HG02938 (cell line): ENCODE data around the gene GP1BB.

Experiments
- ATAC-seq: cut with Tn5 transposase; IDR thresholded peaks from one replicate; pipeline ENCODE4 v1.9.1; 2021; ENCODE audit warnings: mild to moderate bottlenecking, moderate library complexity; ENCODE audit not compliant: unreplicated experiment

The GP1BB gene

DNA sequence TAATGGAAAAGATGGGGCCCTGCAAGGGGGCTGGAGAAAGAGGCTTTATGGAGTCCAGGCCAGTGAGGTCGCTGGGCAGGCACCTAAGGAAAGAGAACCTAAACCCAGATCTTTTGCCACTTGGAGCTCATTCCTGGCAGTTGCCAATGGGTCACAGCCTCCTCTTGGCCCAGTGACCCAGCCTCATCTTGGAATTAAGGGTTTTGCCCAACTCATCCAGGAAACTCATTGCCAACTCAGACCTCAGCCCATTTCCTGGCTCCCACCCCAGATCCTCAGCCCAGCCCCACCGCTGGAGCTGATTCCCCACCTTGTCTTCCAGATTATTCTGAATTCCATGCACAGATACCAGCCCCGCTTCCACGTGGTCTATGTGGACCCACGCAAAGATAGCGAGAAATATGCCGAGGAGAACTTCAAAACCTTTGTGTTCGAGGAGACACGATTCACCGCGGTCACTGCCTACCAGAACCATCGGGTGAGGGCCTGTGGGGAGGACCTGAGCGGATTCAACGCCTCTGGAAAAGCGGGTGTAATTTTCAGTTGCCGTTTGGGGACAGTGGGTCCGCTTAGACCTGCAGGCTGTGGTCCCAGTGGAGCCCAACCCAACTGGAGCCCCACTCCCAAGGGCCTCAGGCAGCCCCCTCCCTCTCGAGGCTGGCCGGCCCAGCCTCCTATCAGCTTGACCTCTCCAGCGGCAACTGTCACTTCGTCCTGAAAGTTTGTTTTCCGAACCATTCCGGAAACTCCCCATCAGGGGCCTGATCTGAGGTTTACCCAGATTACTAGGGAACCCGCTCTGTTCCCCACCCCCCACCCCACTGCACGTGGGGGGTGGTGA is 41.5 kb downstream of the GP1BB start:
- ATAC-seq: no peak

DNA sequence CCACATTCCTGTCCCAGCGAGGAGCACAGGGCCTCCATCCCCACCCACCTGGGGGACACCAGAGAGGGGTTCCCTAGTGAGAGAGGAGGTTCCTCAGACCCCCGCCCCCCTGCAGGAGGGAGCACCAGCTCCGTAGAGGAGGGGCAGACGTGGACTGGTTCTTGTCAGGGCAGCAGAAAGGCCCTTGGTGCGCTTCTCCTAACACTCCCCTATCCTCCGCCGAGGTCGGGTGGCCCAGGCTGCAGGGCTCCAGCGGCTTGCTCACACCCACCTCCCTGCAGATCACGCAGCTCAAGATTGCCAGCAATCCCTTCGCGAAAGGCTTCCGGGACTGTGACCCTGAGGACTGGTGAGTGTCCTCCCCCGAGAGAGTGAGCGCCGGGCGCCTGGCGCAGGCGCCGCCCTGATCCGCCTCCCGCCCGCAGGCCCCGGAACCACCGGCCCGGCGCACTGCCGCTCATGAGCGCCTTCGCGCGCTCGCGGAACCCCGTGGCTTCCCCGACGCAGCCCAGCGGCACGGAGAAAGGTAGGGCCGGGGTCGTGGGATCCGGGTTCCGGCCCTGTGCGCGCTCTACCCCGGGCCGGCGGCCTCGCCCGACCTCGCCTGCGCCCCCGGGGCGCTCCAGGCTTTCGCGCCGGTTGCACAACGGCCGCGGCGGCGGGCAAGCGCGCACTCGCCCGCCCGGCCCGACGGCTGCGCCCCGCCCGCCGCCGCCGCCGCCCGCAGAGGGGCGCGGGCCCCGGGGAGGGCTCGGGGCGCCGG is 42.3 kb downstream of the GP1BB start:
- ATAC-seq: no peak

DNA sequence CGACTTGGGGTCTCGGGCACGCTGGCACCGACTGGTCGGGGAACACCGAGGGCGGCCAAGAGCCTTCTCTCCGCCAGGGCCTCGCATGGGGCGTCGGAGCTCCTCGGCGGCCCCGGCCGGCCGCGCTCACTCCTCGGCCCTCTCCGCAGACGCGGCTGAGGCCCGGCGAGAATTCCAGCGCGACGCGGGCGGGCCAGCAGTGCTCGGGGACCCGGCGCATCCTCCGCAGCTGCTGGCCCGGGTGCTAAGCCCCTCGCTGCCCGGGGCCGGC is 42.8 kb downstream of the GP1BB start:
- no peak for ATAC-seq

DNA sequence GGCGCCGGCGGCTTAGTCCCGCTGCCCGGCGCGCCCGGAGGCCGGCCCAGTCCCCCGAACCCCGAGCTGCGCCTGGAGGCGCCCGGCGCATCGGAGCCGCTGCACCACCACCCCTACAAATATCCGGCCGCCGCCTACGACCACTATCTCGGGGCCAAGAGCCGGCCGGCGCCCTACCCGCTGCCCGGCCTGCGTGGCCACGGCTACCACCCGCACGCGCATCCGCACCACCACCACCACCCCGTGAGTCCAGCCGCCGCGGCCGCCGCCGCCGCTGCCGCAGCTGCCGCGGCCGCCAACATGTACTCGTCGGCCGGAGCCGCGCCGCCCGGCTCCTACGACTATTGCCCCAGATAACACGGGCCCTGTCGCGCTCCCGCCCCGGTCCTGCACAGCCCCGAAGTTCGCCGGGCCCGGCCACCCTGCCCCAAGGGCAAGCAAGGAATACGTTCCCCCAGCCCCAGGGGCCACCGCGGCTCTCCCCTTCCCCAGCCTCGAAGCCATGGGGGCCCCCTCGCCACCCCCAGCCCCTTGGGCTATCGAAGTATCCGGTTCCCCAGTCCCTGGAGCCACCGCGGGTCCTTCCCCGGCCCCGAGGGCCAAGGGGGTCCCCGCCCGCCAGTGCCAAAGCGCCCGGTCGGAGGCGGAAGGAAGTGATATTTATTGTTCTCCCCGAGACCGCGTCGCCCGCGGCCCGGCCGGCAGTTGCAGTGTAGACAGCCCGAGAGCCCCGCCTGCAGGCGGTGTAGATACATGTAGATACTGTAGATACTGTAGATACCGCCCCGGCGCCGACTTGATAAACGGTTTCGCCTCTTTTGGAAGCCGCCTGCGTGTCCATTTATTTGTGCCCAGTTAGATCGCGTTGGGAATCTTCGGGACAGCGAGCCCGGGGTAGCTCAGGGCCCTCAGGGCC is 43.4 kb downstream of the GP1BB start:
- no peak for ATAC-seq

DNA sequence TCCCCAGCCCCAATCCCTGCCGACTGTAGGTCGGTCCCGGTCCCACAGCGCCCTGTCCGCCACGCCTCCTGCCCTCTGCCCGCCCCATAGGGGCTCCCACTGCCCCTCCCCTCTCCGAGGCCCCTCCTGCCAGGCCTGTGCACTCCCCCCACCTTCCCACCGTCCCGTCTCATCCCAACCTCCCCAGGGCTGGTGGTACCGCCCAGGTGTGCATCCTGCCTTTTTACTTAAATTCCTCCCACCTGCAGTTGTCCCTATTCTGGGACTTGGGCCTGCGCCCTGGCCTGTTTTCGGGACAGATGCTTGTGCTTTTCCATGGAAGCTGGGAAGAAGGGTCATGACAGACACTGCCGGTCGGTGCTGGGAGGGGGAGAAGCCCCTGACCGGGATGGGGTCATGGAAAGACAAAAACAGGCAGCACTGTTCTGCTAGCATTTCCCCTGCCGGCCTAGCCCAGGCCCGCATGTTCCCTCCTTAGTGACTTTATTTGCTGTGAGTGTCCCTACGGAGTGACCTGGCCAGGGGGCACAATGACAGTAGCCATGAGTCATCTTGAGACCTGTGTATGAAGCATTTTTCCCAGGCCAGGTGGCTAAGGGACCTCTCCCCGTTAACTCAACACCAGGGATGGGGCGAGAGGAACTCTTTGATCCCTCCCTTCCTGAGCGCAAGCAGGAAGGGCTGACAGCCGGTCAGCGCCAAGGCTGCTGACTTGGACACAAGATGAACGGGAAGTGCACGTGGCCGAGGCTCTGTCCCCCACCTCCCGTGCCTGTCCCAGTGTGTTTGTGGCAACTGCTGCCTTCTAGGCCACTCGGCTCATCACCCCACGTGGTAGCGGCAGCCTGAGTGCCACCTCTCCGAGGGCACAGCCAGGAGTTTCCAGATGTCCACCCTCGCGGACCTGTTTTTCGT is 44.3 kb downstream of the GP1BB start:
- ATAC-seq: no peak

DNA sequence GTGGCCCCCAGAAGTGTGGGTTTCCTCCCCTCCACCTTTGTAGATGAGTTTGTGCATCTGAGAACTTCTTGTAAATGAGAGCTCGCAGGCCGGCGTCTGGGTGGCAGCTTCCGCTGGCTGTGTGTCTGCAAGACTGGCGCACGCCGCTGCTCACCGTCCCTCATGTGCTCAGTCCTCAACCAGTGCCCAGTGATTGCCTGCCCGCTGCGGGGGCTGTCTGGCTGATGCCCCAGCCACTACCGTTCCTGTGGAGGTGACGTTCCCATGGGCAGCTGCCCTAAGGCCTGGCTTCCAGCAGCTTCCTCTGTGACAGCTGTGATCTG is 46.0 kb downstream of the GP1BB start:
- no peak for ATAC-seq

DNA sequence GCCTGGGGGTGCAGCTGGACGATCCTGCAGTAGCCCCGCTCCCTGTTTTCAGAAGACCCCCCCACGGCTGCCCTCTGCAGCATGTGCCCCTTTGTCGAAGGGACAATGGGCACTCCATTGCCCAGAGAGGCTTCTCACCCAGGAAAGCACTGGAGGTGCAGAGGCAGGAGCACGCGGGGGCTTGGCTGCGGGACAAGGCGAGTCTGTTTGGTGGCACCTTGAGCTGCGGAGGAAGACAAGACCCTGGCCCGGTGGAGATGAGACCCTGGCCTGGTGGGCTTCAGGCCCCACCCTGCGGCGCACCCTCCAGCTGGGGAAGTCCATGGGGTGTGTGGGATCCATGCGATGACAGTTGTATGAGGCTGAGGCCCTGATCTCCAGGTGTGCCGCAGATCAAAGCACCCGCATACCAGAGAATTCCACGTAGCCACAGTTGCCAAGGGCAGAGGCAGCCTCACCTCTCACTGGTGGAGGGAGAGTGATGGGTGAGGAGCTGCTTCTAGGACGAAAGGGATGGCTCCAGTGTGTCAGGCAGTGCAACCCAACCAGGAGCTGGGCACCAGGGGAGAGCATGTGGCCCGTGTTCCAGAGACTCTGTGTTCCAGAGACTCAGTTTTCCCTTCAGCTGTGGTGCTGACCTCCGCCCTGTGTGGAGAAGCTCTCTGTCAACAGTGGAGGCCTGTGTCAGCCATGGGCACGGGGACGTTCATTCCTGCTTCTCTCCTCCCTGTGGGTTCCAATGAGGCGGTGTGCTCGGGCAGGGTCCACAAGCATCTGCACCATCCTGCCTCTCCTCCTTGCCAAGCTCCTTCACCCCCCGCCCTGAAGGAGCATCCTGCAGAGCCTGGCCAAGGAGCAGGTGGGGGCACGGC is 47.2 kb downstream of the GP1BB start:
- ATAC-seq: no peak

DNA sequence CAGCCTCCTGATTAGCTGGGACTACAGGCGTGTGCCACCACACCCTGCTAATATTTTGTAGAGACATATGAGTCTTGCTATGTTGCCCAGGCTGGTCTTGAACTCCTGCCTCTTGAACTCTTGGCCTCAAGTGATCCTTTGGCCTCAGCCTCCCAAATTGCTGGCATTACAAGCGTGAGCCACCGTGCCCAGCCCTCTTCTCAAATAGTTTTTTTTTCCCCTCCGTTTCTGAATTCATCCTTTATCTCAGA is 49.0 kb downstream of the GP1BB start:
- ATAC-seq: no peak

DNA sequence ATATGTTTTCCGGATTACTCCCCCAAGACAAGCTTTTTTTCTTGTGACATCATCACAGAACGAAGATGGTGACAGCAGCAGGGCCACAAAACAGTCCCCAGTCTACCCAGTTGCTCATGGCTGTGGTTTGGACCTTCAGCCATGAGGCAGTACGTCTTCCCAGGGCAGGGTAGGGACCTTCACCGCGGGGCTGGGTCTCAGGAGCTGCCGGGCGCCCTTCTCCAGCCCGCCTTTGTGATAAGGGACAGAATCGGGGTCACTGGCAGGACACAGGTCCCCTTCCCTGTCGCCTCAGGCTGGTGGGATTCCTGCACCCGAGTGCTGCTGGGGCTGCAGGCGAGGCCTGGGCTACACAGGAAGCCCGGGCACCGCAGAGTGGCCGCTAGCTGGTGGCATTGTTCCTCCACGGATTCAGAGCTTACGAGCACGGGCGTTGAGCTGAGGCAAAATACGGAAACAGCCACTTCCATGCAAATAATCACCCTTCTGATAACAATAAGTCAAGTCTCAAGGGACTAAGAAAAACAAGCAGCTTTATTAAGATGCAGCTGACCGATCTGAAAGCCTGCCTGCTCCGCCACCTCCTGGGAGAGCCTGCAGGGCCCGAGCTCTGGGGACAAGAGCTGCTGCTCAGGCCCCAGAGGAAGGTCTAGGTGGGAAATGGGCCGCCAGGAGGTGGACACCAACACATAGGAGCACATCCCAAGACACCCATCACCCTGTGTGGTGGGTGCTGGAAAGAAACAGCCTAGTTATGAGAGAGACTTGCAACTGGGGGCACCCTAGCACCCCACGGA is 49.5 kb downstream of the GP1BB start:
- no peak for ATAC-seq

DNA sequence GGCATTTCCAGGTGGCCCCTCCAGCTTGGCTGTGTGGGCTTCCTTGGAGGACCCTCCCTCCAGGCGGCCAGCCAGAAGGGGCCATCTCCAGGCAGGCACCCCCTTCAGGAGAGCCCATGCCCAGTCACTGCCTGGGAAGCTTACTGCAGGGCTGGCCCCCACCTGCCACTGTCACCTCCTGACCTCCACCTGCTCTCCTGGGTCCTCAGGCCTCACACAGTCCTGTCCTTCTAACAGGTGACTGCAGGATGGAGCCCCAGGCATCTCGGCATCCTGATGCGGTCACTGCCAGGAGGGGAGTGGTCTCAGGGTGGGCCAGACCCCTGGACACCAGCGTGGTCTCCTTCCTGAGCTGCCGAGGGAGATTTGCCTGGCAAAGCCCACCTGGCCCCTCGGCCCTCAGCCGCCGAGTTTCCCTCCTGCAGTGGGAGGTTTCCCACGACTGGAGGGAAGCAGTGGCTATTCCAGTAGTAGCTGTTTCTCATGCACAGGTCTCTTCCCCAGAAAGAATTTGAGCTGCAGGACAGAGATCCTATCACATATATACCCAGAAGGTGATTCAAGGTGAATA is 50.2 kb downstream of the GP1BB start:
- ATAC-seq: no peak
